Left lung (tissue), 10 donors: ENCODE data around the gene SV2C. TPM values are rescaled to one million over a fixed set of nuclear protein-coding genes. Genes with fewer than 3 reads are reported as not detected.

Source experiments
- ATAC-seq: fragments of 200-7000 bp; cut with Tn5 transposase; one replicate; pipeline ENCODE4 v1.9.1; 2020; ENCODE audit warnings: moderate library complexity
- DNase-seq, 4 donors: peaks; one replicate each; pipeline ENCODE4 v3.0.0-alpha.2; 2013 to 2020
- H3K27ac ChIP-seq, 2 donors: fragments of 200-600 bp; sonication (generic) in 1 of 2; one replicate each; pipeline versions ENCODE4 v1.5.0 to v1.8.0; 2020 to 2021
- H3K27me3 ChIP-seq, 2 donors: fragments of 200-600 bp; sonication (generic) in 1 of 2; one replicate each; pipeline versions ENCODE4 v1.5.0 to v1.8.0; 2020 to 2021
- H3K36me3 ChIP-seq, 2 donors: fragments of 200-600 bp; sonication (generic) in 1 of 2; one replicate each; pipeline versions ENCODE4 v1.5.0 to v1.8.0; 2020 to 2021
- H3K4me1 ChIP-seq, 2 donors: fragments of 200-600 bp; one replicate each; pipeline ENCODE4 v1.8.0; 2021
- H3K4me3 ChIP-seq, 2 donors: fragments of 200-600 bp; sonication (generic) in 1 of 2; one replicate each; pipeline versions ENCODE4 v1.5.0 to v1.8.0; 2020 to 2021; ENCODE audit warnings: mild to moderate bottlenecking in 1 of 2
- H3K9me3 ChIP-seq, 2 donors: fragments of 200-600 bp; sonication (generic) in 1 of 2; one replicate each; pipeline versions ENCODE4 v1.5.0 to v1.8.0; 2020 to 2021
- CTCF ChIP-seq, 2 donors: fragments of 200-600 bp; sonication (generic) in 1 of 2; IDR thresholded peaks; one replicate each; pipeline versions ENCODE4 v1.5.0 to v1.8.0; 2021; ENCODE audit warnings: antibody characterized with exemption in 2 of 2
- intact Hi-C, 2 donors: fragments of 100-400 bp; cut with DNase I; formaldehyde crosslinking; loops; one replicate each; pipeline versions ENCODE4 v1.11.2 to v1.14.2; 2022
- polyA plus RNA-seq, 6 donors: library from polyadenylated mRNA; unstranded; fragments of 120-200 nt; gene quantifications; one replicate each; pipeline ENCODE4 v1.2.1, GENCODE V29; 2013; ENCODE audit not compliant: insufficient read length in 6 of 6
- total RNA-seq, 2 donors: library from RNA; stranded (reverse); fragmentation: NEBNext Ultra II Directional; extraction: Animal tissue kit (Norgen Biotek cat#: 25700); gene quantifications; one replicate each; pipeline ENCODE4 v1.2.1, GENCODE V29; 2021
- donor health status: DM: no; HTN: yes; CAD: no.
- donor health status: DM: no; HTN: no; CAD: no.

The SV2C gene
- total and polyA plus RNA-seq, 8 donors: 0.26 to 0.52 (median 0.37) TPM

GRCh38 chr5:76137887-76138542 is 54.8 kb downstream of the SV2C start:
- ATAC-seq (no peak), DNase-seq (no peak)
- Histone ChIP-seq H3K27ac (no peak overlapping the region), H3K4me1 (no peaks in the 10 kb centered on the region), H3K4me3 (no peak overlapping the region), H3K27me3 (no peaks in the 10 kb centered on the region), H3K36me3 (no peaks in the 10 kb centered on the region), H3K9me3 (no peaks in the 10 kb centered on the region)
- intact Hi-C loops: no loop called here
- no peak for TF ChIP-seq CTCF (IDR thresholded peaks at IDR 0.05)

DNA sequence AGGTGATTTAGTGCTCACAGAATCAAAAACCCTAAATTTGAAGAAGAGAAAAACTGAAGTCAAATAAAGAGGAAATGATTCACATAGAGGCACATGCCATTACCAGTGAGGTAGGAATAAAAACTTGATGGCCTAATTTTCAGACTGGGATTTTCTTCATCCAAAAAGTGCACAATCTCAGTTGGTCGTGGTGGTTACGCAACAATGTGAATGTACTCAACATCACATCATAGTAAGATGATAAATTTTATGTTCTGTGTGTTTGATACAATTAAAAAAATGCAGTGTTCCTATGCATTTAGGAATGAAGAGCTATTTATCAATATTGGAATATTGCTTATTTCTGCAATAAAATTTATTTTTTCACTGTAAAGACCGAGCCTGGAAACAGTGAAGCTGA is 60.7 kb downstream of the SV2C start:
- intact Hi-C loops: no loop called here
- TF ChIP-seq CTCF (IDR thresholded peaks at IDR 0.05): no peak
- DNase-seq (no peak), ATAC-seq (no peak)
- H3K9me3 ChIP-seq: no peaks in the 10 kb centered on the region
- H3K27ac ChIP-seq: no peak overlapping the region
- no peaks in the 10 kb centered on the region for H3K36me3 ChIP-seq
- no peaks in the 10 kb centered on the region for H3K4me1 ChIP-seq
- no peak overlapping the region for H3K4me3 ChIP-seq
- no peaks in the 10 kb centered on the region for H3K27me3 ChIP-seq

- no peak for TF ChIP-seq CTCF (IDR thresholded peaks at IDR 0.05)
Measured at GRCh38 chr5:76144513-76145274, 61.5 kb downstream of the SV2C start.

GRCh38 chr5:76145945-76146344 is 62.8 kb downstream of the SV2C start:
- H3K27me3 ChIP-seq: no peaks in the 10 kb centered on the region
- intact Hi-C loops: no loop called here
- no peak for TF ChIP-seq CTCF (IDR thresholded peaks at IDR 0.05)
- no peak overlapping the region for H3K4me3 ChIP-seq
- ATAC-seq (no peak), DNase-seq (no peak)
- H3K27ac ChIP-seq: no peak overlapping the region
- no peaks in the 10 kb centered on the region for H3K36me3 ChIP-seq
- H3K4me1 ChIP-seq: no peaks in the 10 kb centered on the region
- no peaks in the 10 kb centered on the region for H3K9me3 ChIP-seq

More at GRCh38 chr5:76144513-76145274, 61.5 kb downstream of the SV2C start:
- Histone ChIP-seq H3K27me3 (no peaks in the 10 kb centered on the region), H3K27ac (no peak overlapping the region), H3K4me3 (no peak overlapping the region), H3K36me3 (no peaks in the 10 kb centered on the region), H3K9me3 (no peaks in the 10 kb centered on the region), H3K4me1 (no peaks in the 10 kb centered on the region)
- intact Hi-C loops: no loop called here
- ATAC-seq (no peak), DNase-seq (no peak)

DNA sequence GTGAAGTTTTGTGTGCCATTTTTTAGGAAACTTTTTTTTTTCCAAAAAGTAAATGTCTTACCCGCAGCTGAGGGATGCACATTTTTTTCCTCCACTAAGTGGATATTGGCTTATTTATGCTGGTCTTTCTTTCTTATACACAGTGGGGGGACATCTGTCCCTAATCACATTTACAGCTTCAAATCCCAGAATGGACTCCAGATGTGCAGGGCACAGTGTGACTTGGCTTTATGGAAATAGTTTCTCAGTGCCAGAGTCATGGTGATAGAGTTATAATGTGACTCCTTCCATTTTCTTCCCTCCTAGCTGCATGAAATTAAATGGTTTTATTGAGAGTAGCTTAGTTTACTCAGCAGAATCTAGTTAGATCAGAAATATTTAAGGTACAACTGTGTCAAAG is 66.5 kb downstream of the SV2C start:
- TF ChIP-seq CTCF (IDR thresholded peaks at IDR 0.05): no peak
- no peak overlapping the region for H3K27ac ChIP-seq
- H3K9me3 ChIP-seq: no peaks in the 10 kb centered on the region
- H3K4me1 ChIP-seq: no peaks in the 10 kb centered on the region
- H3K27me3 ChIP-seq: no peaks in the 10 kb centered on the region
- ATAC-seq: no peak
- no peak overlapping the region for H3K4me3 ChIP-seq
- no peaks in the 10 kb centered on the region for H3K36me3 ChIP-seq
- intact Hi-C loops: no loop called here
- no peak for DNase-seq
